GM12878 (cell line): ENCODE measurements around the gene NOC2L.

Experiments used
- CBX5 ChIP-seq: sonication (generic); IDR thresholded peaks from 2 replicates; pipeline ENCODE4 v1.6.1; 2016; ENCODE audit warnings: low read depth, moderate library complexity, mild to moderate bottlenecking, inconsistent platforms
- CREM ChIP-seq: IDR thresholded peaks from 2 replicates; pipeline ENCODE4 v1.6.1; 2014; ENCODE audit warnings: antibody characterized with exemption, low read depth
- EGR1 ChIP-seq, 2 experiments: IDR thresholded peaks; 1 replicate in 1 of 2; 2 replicates in 1 of 2; pipeline ENCODE4 v1.6.1; 2011 to 2012; ENCODE audit warnings: low read depth in 2 of 2, low read length in 2 of 2, borderline replicate concordance in 1 of 2, mild to moderate bottlenecking in 1 of 2, moderate library complexity in 1 of 2
- EZH2 ChIP-seq: IDR thresholded peaks from 2 replicates; pipeline ENCODE4 v1.6.1; 2012; ENCODE audit warnings: low read depth, mild to moderate bottlenecking, control low read depth, inconsistent platforms, low read length, borderline replicate concordance; ENCODE audit not compliant: control insufficient read depth
- HDAC6 ChIP-seq: fragments of 200-600 bp; sonication (generic); IDR thresholded peaks from one replicate; pipeline ENCODE4 v1.8.0; 2017; ENCODE audit warnings: antibody characterized with exemption; ENCODE audit not compliant: unreplicated experiment
- KDM1A ChIP-seq: fragments of 200-600 bp; sonication (generic); IDR thresholded peaks from 2 replicates; pipeline ENCODE4 v1.6.1; 2016; ENCODE audit warnings: borderline replicate concordance
- MYC ChIP-seq: IDR thresholded peaks from 2 replicates; pipeline ENCODE4 v1.6.1; 2011; ENCODE audit warnings: mild to moderate bottlenecking, low read length, moderate library complexity, inconsistent platforms; ENCODE audit not compliant: insufficient read depth, insufficient replicate concordance, insufficient read length, severe bottlenecking
- POLR2A ChIP-seq: IDR thresholded peaks from 2 replicates; pipeline ENCODE4 v1.6.1; 2011; ENCODE audit warnings: low read depth, mild to moderate bottlenecking, low read length
- POLR2AphosphoS5 ChIP-seq: IDR thresholded peaks from 2 replicates; pipeline ENCODE4 v1.6.1; 2011; ENCODE audit warnings: mild to moderate bottlenecking, low read length, inconsistent platforms
- SUPT20H ChIP-seq: IDR thresholded peaks from 2 replicates; pipeline ENCODE4 v1.6.1; 2011; ENCODE audit warnings: low read depth, mild to moderate bottlenecking, low read length, moderate library complexity, borderline replicate concordance; ENCODE audit not compliant: control insufficient read depth
- USF2 ChIP-seq: IDR thresholded peaks from 2 replicates; pipeline ENCODE4 v1.6.1; 2011; ENCODE audit warnings: low read depth, low read length, improper control_type of control experiment, borderline replicate concordance
- ZNF274 ChIP-seq: IDR thresholded peaks from one replicate; pipeline ENCODE4 v1.8.0; 2011; ENCODE audit not compliant: insufficient read length, insufficient read depth
- ZSCAN29 ChIP-seq: fragments of 450-650 bp; IDR thresholded peaks from 2 replicates; pipeline ENCODE4 v1.6.1; 2017; ENCODE audit warnings: mild to moderate bottlenecking, moderate library complexity
- TF ChIP-seq, protein P1 (sequence below), 3 experiments: IDR thresholded peaks in 2 of 3; conservative IDR thresholded peaks in 1 of 3; 2 replicates each; pipeline ENCODE4 v1.5.1; 2011; ENCODE audit warnings: low read depth in 3 of 3, low read length in 3 of 3, mild to moderate bottlenecking in 3 of 3, control low read depth in 2 of 3, moderate library complexity in 2 of 3, inconsistent platforms in 1 of 3, mixed read lengths in 1 of 3; ENCODE audit not compliant: control insufficient read depth in 2 of 3, insufficient read depth in 1 of 3; ENCODE audit errors: extremely low read depth in 1 of 3

- no peak for TF ChIP-seq EGR1 (IDR thresholded peaks at IDR 0.05; ENCODE audit: borderline replicate concordance in 1 of 2, low read depth in 2 of 2, low read length in 2 of 2)
- TF ChIP-seq KDM1A = no peak
- TF ChIP-seq POLR2AphosphoS5 = no peak
- TF ChIP-seq ZSCAN29 = no peak
- TF ChIP-seq MYC = no peak
- TF ChIP-seq ZNF274 = no peak
- no peak for TF ChIP-seq HDAC6
- no peak for TF ChIP-seq EZH2
- TF ChIP-seq USF2 = no peak
- TF ChIP-seq SUPT20H = no peak
- TF ChIP-seq POLR2A = no peak
- TF ChIP-seq, protein P1, sequence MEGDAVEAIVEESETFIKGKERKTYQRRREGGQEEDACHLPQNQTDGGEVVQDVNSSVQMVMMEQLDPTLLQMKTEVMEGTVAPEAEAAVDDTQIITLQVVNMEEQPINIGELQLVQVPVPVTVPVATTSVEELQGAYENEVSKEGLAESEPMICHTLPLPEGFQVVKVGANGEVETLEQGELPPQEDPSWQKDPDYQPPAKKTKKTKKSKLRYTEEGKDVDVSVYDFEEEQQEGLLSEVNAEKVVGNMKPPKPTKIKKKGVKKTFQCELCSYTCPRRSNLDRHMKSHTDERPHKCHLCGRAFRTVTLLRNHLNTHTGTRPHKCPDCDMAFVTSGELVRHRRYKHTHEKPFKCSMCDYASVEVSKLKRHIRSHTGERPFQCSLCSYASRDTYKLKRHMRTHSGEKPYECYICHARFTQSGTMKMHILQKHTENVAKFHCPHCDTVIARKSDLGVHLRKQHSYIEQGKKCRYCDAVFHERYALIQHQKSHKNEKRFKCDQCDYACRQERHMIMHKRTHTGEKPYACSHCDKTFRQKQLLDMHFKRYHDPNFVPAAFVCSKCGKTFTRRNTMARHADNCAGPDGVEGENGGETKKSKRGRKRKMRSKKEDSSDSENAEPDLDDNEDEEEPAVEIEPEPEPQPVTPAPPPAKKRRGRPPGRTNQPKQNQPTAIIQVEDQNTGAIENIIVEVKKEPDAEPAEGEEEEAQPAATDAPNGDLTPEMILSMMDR (IDR thresholded peaks at IDR 0.05 in 2 of 3, conservative IDR thresholded peaks at IDR 0.05 in 1 of 3; ENCODE audit: control insufficient read depth in 2 of 3, extremely low read depth in 1 of 3, insufficient read depth in 1 of 3, low read depth in 3 of 3, low read length in 3 of 3) = no peak
- no peak for TF ChIP-seq CBX5
- no peak for TF ChIP-seq CREM
These were observed 18.0 kb downstream of the NOC2L start for GRCh38 chr1:941015-941587.
